ENCODE results near the gene SLC36A3.

Gene SLC36A3

GRCh38 chr5:151280443-151280842 is 23.1 kb downstream of the SLC36A3 start:
- no peak for DNase-seq
- H3K4me1 ChIP-seq (ENCODE audit: low read length) = no peaks in the 10 kb centered on the region
- no peaks in the 10 kb centered on the region for H4K20me1 ChIP-seq (ENCODE audit: insufficient read depth, low read length)
- H3K4me3 ChIP-seq (ENCODE audit: low read length) = no peak overlapping the region
- H3K4me2 ChIP-seq (ENCODE audit: low read depth, low read length) = no peak overlapping the region
- no peak overlapping the region for H3K27ac ChIP-seq (ENCODE audit: low read length)
- TF ChIP-seq EZH2 (optimal IDR thresholded peaks at IDR 0.05; ENCODE audit: low read depth, low read length) = no peak
- TF ChIP-seq CTCF (IDR thresholded peaks at IDR 0.05; ENCODE audit: low read length) = no peak
- TF ChIP-seq EZH2phosphoT487 (IDR thresholded peaks at IDR 0.05; ENCODE audit: low read length) = no peak
- no peaks in the 10 kb centered on the region for H3K36me3 ChIP-seq (replicated peaks; ENCODE audit: insufficient read depth, low read length)
- no peak overlapping the region for H3K9ac ChIP-seq (ENCODE audit: low read length)
- no peaks in the 10 kb centered on the region for H3K9me2 ChIP-seq (replicated peaks; ENCODE audit: insufficient read depth, low read length)
- H3F3A ChIP-seq (ENCODE audit: insufficient read depth, low read length) = no peaks in the 10 kb centered on the region
- no peaks in the 10 kb centered on the region for H3K9me3 ChIP-seq (replicated peaks; ENCODE audit: insufficient read depth, low read length)
- H3K79me2 ChIP-seq (ENCODE audit: low read length) = no peaks in the 10 kb centered on the region
- no peaks in the 10 kb centered on the region for H3K27me3 ChIP-seq (replicated peaks; ENCODE audit: insufficient read depth, low read length)
- H2AFZ ChIP-seq (ENCODE audit: low read length) = no peak overlapping the region

DNA sequence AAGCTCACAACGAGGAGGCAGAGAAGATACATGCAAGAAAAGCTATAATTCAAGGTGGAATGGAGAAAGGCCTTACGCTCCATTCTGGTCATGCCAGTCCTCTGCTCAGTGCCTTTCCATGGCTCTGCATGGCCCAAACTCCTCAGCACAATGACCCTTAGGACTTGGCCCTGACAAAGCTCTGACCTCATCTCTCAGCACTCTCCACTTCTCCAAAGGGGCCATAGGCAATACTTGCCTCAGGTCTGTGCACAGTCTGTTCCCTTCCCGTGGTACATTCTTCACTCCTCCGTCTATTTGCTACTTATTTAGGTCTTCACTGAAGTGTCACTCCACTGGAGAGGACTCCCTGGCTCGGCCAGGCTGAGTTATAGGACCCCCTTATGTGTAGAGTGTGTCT is 24.7 kb downstream of the SLC36A3 start:
- no peak for DNase-seq
- Histone ChIP-seq H3K79me2 (ENCODE audit: low read length) (no peaks in the 10 kb centered on the region), H4K20me1 (ENCODE audit: insufficient read depth, low read length) (no peaks in the 10 kb centered on the region), H3K36me3 (replicated peaks; ENCODE audit: insufficient read depth, low read length) (no peaks in the 10 kb centered on the region), H3K27me3 (replicated peaks; ENCODE audit: insufficient read depth, low read length) (no peaks in the 10 kb centered on the region), H3K4me1 (ENCODE audit: low read length) (no peaks in the 10 kb centered on the region), H3K9ac (ENCODE audit: low read length) (no peak overlapping the region), H2AFZ (ENCODE audit: low read length) (no peak overlapping the region), H3K9me2 (replicated peaks; ENCODE audit: insufficient read depth, low read length) (no peaks in the 10 kb centered on the region), H3K4me2 (ENCODE audit: low read depth, low read length) (no peak overlapping the region), H3K9me3 (replicated peaks; ENCODE audit: insufficient read depth, low read length) (no peaks in the 10 kb centered on the region), H3F3A (ENCODE audit: insufficient read depth, low read length) (no peaks in the 10 kb centered on the region), H3K27ac (ENCODE audit: low read length) (no peak overlapping the region), H3K4me3 (ENCODE audit: low read length) (no peak overlapping the region)
- TF ChIP-seq CTCF (IDR thresholded peaks at IDR 0.05; ENCODE audit: low read length) = no peak
- TF ChIP-seq EZH2 (optimal IDR thresholded peaks at IDR 0.05; ENCODE audit: low read depth, low read length) = no peak
- no peak for TF ChIP-seq EZH2phosphoT487 (IDR thresholded peaks at IDR 0.05; ENCODE audit: low read length)

- Histone ChIP-seq H3K9me2 (replicated peaks; ENCODE audit: insufficient read depth, low read length) (no peaks in the 10 kb centered on the region), H3K4me3 (ENCODE audit: low read length) (no peak overlapping the region), H3K36me3 (replicated peaks; ENCODE audit: insufficient read depth, low read length) (no peaks in the 10 kb centered on the region), H3K79me2 (ENCODE audit: low read length) (no peaks in the 10 kb centered on the region), H3F3A (ENCODE audit: insufficient read depth, low read length) (no peaks in the 10 kb centered on the region), H3K27me3 (replicated peaks; ENCODE audit: insufficient read depth, low read length) (no peaks in the 10 kb centered on the region), H3K27ac (ENCODE audit: low read length) (no peak overlapping the region), H3K4me1 (ENCODE audit: low read length) (no peaks in the 10 kb centered on the region), H3K4me2 (ENCODE audit: low read depth, low read length) (no peak overlapping the region), H3K9ac (ENCODE audit: low read length) (no peak overlapping the region), H2AFZ (ENCODE audit: low read length) (no peak overlapping the region), H4K20me1 (ENCODE audit: insufficient read depth, low read length) (no peaks in the 10 kb centered on the region), H3K9me3 (replicated peaks; ENCODE audit: insufficient read depth, low read length) (no peaks in the 10 kb centered on the region)
- TF ChIP-seq EZH2 (optimal IDR thresholded peaks at IDR 0.05; ENCODE audit: low read depth, low read length) = no peak
- TF ChIP-seq CTCF (IDR thresholded peaks at IDR 0.05; ENCODE audit: low read length) = no peak
- TF ChIP-seq EZH2phosphoT487 (IDR thresholded peaks at IDR 0.05; ENCODE audit: low read length) = no peak
- no peak for DNase-seq
Measured at GRCh38 chr5:151275803-151276202, 27.8 kb downstream of the SLC36A3 start.
